K562 (cell line): ENCODE results near the gene ANKRD65. TPM values are rescaled to one million over a fixed set of nuclear protein-coding genes. Genes with fewer than 3 reads are reported as not detected.
A peak's percentile ranks its signal among the peaks of the same experiment; 100 is the strongest.

ENCODE experiments used
- ATAC-seq: fragments of 200-7000 bp; cut with Tn5 transposase; 3 replicates; pipeline ENCODE4 v1.9.1; 2020; ENCODE audit warnings: moderate library complexity
- BruUV-seq: library from RNA; stranded (reverse); fragments of 400-500 nt; replicated peaks from 2 replicates; lab custom pipeline; 2021; lab: Mats Ljungman, UMichigan
- CTCF ChIA-PET: fragments of 300-600 bp; formaldehyde crosslinking; extraction: SDS; loops from one replicate; lab custom pipeline; 2021; ENCODE audit warnings: low intra/inter-chr PET ratio; lab: Yijun Ruan, JAX
- POLR2A ChIA-PET: fragments of 300-600, 350-650 bp; sonication (Branson Sonifier 250); formaldehyde crosslinking; extraction: SDS; loops from one replicate; lab custom pipeline; 2021; ENCODE audit warnings: antibody characterized with exemption, inconsistent platforms; lab: Yijun Ruan, JAX
- DNase-seq, 4 experiments: peaks; one replicate each; pipeline versions ENCODE4 v3.0.0 to v3.0.0-alpha.2; 2011 to 2018; ENCODE audit warnings: low spot score in 3 of 4, mixed read lengths in 3 of 4; ENCODE audit errors: extremely low read depth in 1 of 4
- FAIRE-seq: peaks from 2 replicates; lab custom pipeline; 2011; peaks lifted over from hg19 to GRCh38; lab: Jason Lieb, UNC
- H2AFZ ChIP-seq: 2 replicates; pipeline ENCODE4 v1.6.0; 2011; ENCODE audit warnings: low read depth, low read length, control low read depth, inconsistent platforms
- H3K27ac ChIP-seq: fragments of 200-600 bp; 3 replicates; pipeline ENCODE4 v1.8.0; 2011; ENCODE audit warnings: low read depth, mild to moderate bottlenecking, control low read depth, inconsistent platforms, low read length, moderate library complexity, mixed read lengths; ENCODE audit errors: extremely low read depth
- H3K27me3 ChIP-seq, 2 experiments: fragments of 300-600 bp in 1 of 2; 2 replicates in 1 of 2; 3 replicates in 1 of 2; pipeline versions ENCODE4 v1.6.0 to v1.8.0; 2011; ENCODE audit warnings: inconsistent platforms in 2 of 2, low read length in 2 of 2, mild to moderate bottlenecking in 1 of 2, mixed read lengths in 1 of 2, moderate library complexity in 1 of 2; ENCODE audit not compliant: control insufficient read depth in 2 of 2, insufficient read depth in 2 of 2
- H3K36me3 ChIP-seq: fragments of 300-600 bp; 3 replicates; pipeline ENCODE4 v1.8.0; 2011; ENCODE audit warnings: mild to moderate bottlenecking, low read length, inconsistent platforms; ENCODE audit not compliant: control insufficient read depth, insufficient read depth
- H3K4me1 ChIP-seq, 2 experiments: fragments of 200-600 bp in 1 of 2; replicated peaks in 1 of 2; 2 replicates in 1 of 2; 3 replicates in 1 of 2; pipeline versions ENCODE4 v1.5.1 to v1.8.0; 2011; ENCODE audit warnings: inconsistent platforms in 2 of 2, low read length in 2 of 2, mild to moderate bottlenecking in 1 of 2, mixed read lengths in 1 of 2, moderate library complexity in 1 of 2; ENCODE audit not compliant: control insufficient read depth in 2 of 2, insufficient read depth in 2 of 2
- H3K4me2 ChIP-seq: 2 replicates; pipeline ENCODE4 v1.6.1; 2011; ENCODE audit warnings: low read length, control low read depth, inconsistent platforms, mixed read lengths; ENCODE audit not compliant: insufficient read depth
- H3K4me3 ChIP-seq: fragments of 200-600 bp; sonication (generic), shearing (Covaris generic); 2 replicates; pipeline ENCODE4 v1.5.1; 2016; ENCODE audit warnings: control low read depth, inconsistent platforms
- H3K79me2 ChIP-seq: fragments of 200-600 bp; 3 replicates; pipeline ENCODE4 v1.8.0; 2011; ENCODE audit warnings: low read length, inconsistent platforms; ENCODE audit not compliant: control insufficient read depth, insufficient read depth
- H3K9ac ChIP-seq, 2 experiments: 2 replicates each; pipeline versions ENCODE4 v1.6.0 to v1.6.1; 2011; ENCODE audit warnings: low read depth in 2 of 2, low read length in 2 of 2, control low read depth in 1 of 2, inconsistent platforms in 1 of 2, mild to moderate bottlenecking in 1 of 2, mixed read lengths in 1 of 2; ENCODE audit not compliant: insufficient read depth in 1 of 2
- H3K9me1 ChIP-seq: one replicate; pipeline ENCODE4 v1.6.0; 2011; ENCODE audit warnings: inconsistent platforms, mild to moderate bottlenecking, low read length, moderate library complexity; ENCODE audit not compliant: control insufficient read depth, insufficient read depth
- H3K9me3 ChIP-seq: replicated peaks from 2 replicates; pipeline ENCODE4 v1.5.1; 2011; ENCODE audit warnings: low read depth, low read length, inconsistent platforms; ENCODE audit not compliant: control insufficient read depth, insufficient read depth
- H4K20me1 ChIP-seq: replicated peaks from 2 replicates; pipeline ENCODE4 v1.6.1; 2011; ENCODE audit warnings: low read length, inconsistent platforms, mixed read lengths; ENCODE audit not compliant: control insufficient read depth, insufficient read depth
- ARID1B ChIP-seq: fragments of 450-650 bp; IDR thresholded peaks from 2 replicates; pipeline ENCODE4 v1.6.1; 2016; ENCODE audit warnings: antibody characterized with exemption, mild to moderate bottlenecking, inconsistent platforms
- BDP1 ChIP-seq: IDR thresholded peaks from 3 replicates; pipeline ENCODE4 v1.6.1; 2011; ENCODE audit not compliant: insufficient read length, insufficient read depth
- CBX3 ChIP-seq, 2 experiments: IDR thresholded peaks; 1 replicate in 1 of 2; 2 replicates in 1 of 2; pipeline ENCODE4 v1.6.1; 2012; ENCODE audit warnings: inconsistent platforms in 2 of 2, low read length in 2 of 2, borderline replicate concordance in 1 of 2, control low read depth in 1 of 2
- CHCHD3 ChIP-seq: fragments of 250-450 bp; sonication (Bioruptor Pico); IDR thresholded peaks from 2 replicates; pipeline ENCODE4 v2.1.2; 2022; ENCODE audit warnings: mild to moderate bottlenecking
- CSDE1 ChIP-seq, 2 experiments: fragments of 450-650 bp; IDR thresholded peaks; 2 replicates each; pipeline ENCODE4 v1.6.1; 2016; ENCODE audit warnings: mild to moderate bottlenecking in 1 of 2
- DPF2 ChIP-seq: fragments of 450-650 bp; IDR thresholded peaks from 2 replicates; pipeline ENCODE4 v1.6.1; 2016
- ELF2 ChIP-seq: fragments of 250-450 bp; sonication (Bioruptor Pico); IDR thresholded peaks from 2 replicates; pipeline ENCODE4 v1.5.0; 2021; ENCODE audit warnings: mild to moderate bottlenecking
- ERF ChIP-seq: fragments of 450-650 bp; formaldehyde crosslinking; IDR thresholded peaks from 2 replicates; pipeline ENCODE4 v1.4.0; 2020; ENCODE audit warnings: mild to moderate bottlenecking, mixed read lengths
- MEF2D ChIP-seq: conservative IDR thresholded peaks from 2 replicates; pipeline ENCODE4 v1.6.1; 2016; ENCODE audit warnings: low read depth, missing genetic modification characterization, missing compliant biosample characterization
- NCOR1 ChIP-seq: fragments of 450-650 bp; IDR thresholded peaks from 2 replicates; pipeline ENCODE4 v1.6.1; 2016; ENCODE audit warnings: mild to moderate bottlenecking, moderate library complexity
- NR2F6 ChIP-seq: fragments of 450-650 bp; formaldehyde crosslinking; IDR thresholded peaks from 2 replicates; pipeline ENCODE4 v1.4.0; 2020; ENCODE audit warnings: mild to moderate bottlenecking
- PCBP2 ChIP-seq: fragments of 200-400 bp; formaldehyde crosslinking; IDR thresholded peaks from 2 replicates; pipeline ENCODE4 v1.6.1; 2018; ENCODE audit warnings: low read length, low read depth, mild to moderate bottlenecking, moderate library complexity; ENCODE audit not compliant: poor library complexity, severe bottlenecking
- PHF21A ChIP-seq: fragments of 450-650 bp; IDR thresholded peaks from 2 replicates; pipeline ENCODE4 v1.6.1; 2017; ENCODE audit warnings: low read depth, borderline replicate concordance
- RBBP5 ChIP-seq: fragments of 200-600 bp; sonication (generic); IDR thresholded peaks from 2 replicates; pipeline ENCODE4 v1.6.1; 2012; ENCODE audit warnings: borderline replicate concordance, mild to moderate bottlenecking, low read length, control low read depth, inconsistent platforms; ENCODE audit not compliant: insufficient read depth, poor library complexity, severe bottlenecking
- RHOXF2B ChIP-seq: fragments of 250-450 bp; sonication (Bioruptor Pico); conservative IDR thresholded peaks from 2 replicates; pipeline ENCODE4 v1.5.1; 2021
- SMARCA4 ChIP-seq: fragments of 450-650 bp; IDR thresholded peaks from 2 replicates; pipeline ENCODE4 v1.6.1; 2016
- TEAD2 ChIP-seq: fragments of 450-650 bp; IDR thresholded peaks from 2 replicates; pipeline ENCODE4 v1.6.1; 2016; ENCODE audit warnings: missing genetic modification characterization, control low read depth, missing compliant biosample characterization
- TGIF2 ChIP-seq: sonication (generic); formaldehyde crosslinking; IDR thresholded peaks from 2 replicates; pipeline ENCODE4 v1.8.1; 2022; ENCODE audit warnings: mild to moderate bottlenecking, missing genetic modification reagents, moderate library complexity
- ZNF778 ChIP-seq: fragments of 450-650 bp; formaldehyde crosslinking; IDR thresholded peaks from 2 replicates; pipeline ENCODE4 v1.4.0; 2020; ENCODE audit warnings: mild to moderate bottlenecking, moderate library complexity
- ZSCAN32 ChIP-seq: fragments of 450-650 bp; formaldehyde crosslinking; IDR thresholded peaks from 2 replicates; pipeline ENCODE4 v1.4.0; 2020; ENCODE audit warnings: mild to moderate bottlenecking, moderate library complexity
- ZZZ3 ChIP-seq: fragments of 450-650 bp; IDR thresholded peaks from 2 replicates; pipeline ENCODE4 v1.6.1; 2016; ENCODE audit warnings: antibody characterized with exemption, mild to moderate bottlenecking, moderate library complexity
- WGBS: fragments of 100-300 bp; shearing (Covaris generic); methylation state at CpG from one replicate; pipeline ENCODE4 v1.1.6; 2016; ENCODE audit warnings: low coverage, mixed read lengths; ENCODE audit not compliant: insufficient coverage; ENCODE audit errors: missing lambda C conversion rate; 5-methylcytosine and 5-hydroxymethylcytosine counted together
- in situ Hi-C: fragments of 300-500 bp; cut with MboI; formaldehyde crosslinking; loops from 4 replicates; pipeline ENCODE4 v1.15.0; 2018; ENCODE audit warnings: inconsistent platforms, mixed read lengths
- intact Hi-C: fragments of 100-400 bp; cut with micrococcal nuclease; formaldehyde crosslinking; loops from 2 replicates; pipeline ENCODE4 v1.14.2; 2022
- polyA plus RNA-seq, 8 experiments: library from polyadenylated mRNA; depleted of rRNA in 4 of 8; stranded (reverse) in 5 of 8; unstranded in 3 of 8; fragments of >200 nt; fragmentation: Nextera tagmentation in 2 of 8; fragmentation: Illumina TruSeq in 1 of 8; extraction: Ambion mirVana in 2 of 8; extraction: Trizol in 1 of 8; gene quantifications; 2 replicates each; pipeline versions ENCODE4 v1.2.1 to v1.2.3, GENCODE V29; 2011 to 2014; ENCODE audit warnings: inconsistent platforms in 1 of 8, missing spikeins in 1 of 8
- total RNA-seq, 7 experiments: library from RNA; depleted of rRNA in 6 of 7; stranded (reverse); fragments of >200 nt in 6 of 7; fragmentation: Illumina TruSeq in 2 of 7; extraction: Trizol in 2 of 7; gene quantifications; 2 replicates each; pipeline versions ENCODE4 v1.2.1 to v1.2.3, GENCODE V29; 2011 to 2021; ENCODE audit warnings: low replicate concordance in 1 of 7
- TF ChIP-seq, protein P1 (sequence below), 3 experiments: fragments of 200-800 bp in 1 of 3; sonication (Bioruptor generic) in 1 of 3; sonication (generic) in 1 of 3; formaldehyde crosslinking in 1 of 3; IDR thresholded peaks; 2 replicates each; pipeline versions ENCODE4 v1.6.1 to v1.8.0; 2016 to 2022; ENCODE audit warnings: mild to moderate bottlenecking in 2 of 3, missing compliant biosample characterization in 2 of 3, missing genetic modification characterization in 2 of 3, missing genetic modification reagents in 1 of 3
- TF ChIP-seq, protein P2 (sequence below), 2 experiments: fragments of 250-450 bp in 1 of 2; fragments of 450-650 bp in 1 of 2; sonication (Bioruptor Pico) in 1 of 2; IDR thresholded peaks; 2 replicates each; pipeline versions ENCODE4 v1.6.1 to v1.8.0; 2016 to 2021; ENCODE audit warnings: mild to moderate bottlenecking in 2 of 2, moderate library complexity in 2 of 2, missing compliant biosample characterization in 1 of 2, missing genetic modification characterization in 1 of 2
- TF ChIP-seq, protein P3 (sequence below): fragments of 450-650 bp; conservative IDR thresholded peaks from 2 replicates; pipeline ENCODE4 v1.6.1; 2016; ENCODE audit warnings: missing genetic modification characterization, low read depth, mild to moderate bottlenecking, missing compliant biosample characterization, moderate library complexity

Gene ANKRD65
- total and polyA plus RNA-seq, 9 of the 15 experiments (the other 6 are each of a cell fraction or from before 2014, with no cell fraction given), result not detected

DNA sequence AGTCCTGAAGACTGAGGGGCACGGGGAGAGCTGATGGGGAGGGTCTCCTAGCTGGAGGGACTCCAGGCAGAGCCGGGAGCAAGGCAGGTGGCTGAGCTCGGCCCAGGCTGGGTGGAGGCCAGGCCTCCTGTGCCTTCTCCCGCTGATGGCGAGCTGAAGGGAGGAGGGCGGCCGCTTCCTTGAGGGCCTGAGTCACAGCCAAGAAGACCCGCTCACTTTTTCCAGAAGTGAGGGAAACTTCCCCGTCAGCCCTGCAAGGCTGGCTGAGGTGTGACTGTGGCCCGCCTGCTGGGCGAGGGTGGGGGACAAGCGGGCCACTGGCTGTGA is 12.7 kb upstream of the ANKRD65 start:
- CTCF ChIA-PET, result no interaction called here
- POLR2A ChIA-PET, result interaction anchor here (0.6 to 1.0 kb wide), 4 partner anchors 10 to 58 kb away, joined by 3 to 5 read pairs (median 3); partner anchors contain the start of gene AURKAIP1
- Histone ChIP-seq H3K79me2 (no peaks in the 10 kb centered on the region; the same call in 2 of the 3 replicates), H4K20me1 (no peaks in the 10 kb centered on the region), H3K27me3 (no peaks in the 10 kb centered on the region), H3K4me1 (peaks cover 45 to 91% of the 10 kb centered on the region in 2 experiments), H3K4me3 (no peak overlapping the region), H3K27ac (peak overlapping the region; percentile 57), H3K9me1 (no peaks in the 10 kb centered on the region), H3K9ac (peak overlapping the region; percentile 34 to 90; a peak in 3 of 4 replicates), H3K4me2 (peak overlapping the region; percentile 55), H3K9me3 (no peaks in the 10 kb centered on the region), H3K36me3 (no peaks in the 10 kb centered on the region), H2AFZ (peak overlapping the region; percentile 60)
- in situ Hi-C loops, result no loop called here
- DNase-seq, result peak in 1 of 4 experiments; percentile 66
- 43% methylated on average over 12 of the region's 12 CpGs for WGBS
- ATAC-seq, result peak; percentile 7
- intact Hi-C loops, result no loop called here
- peak; percentile 65 for FAIRE-seq
- BruUV-seq, result no TSS peak
- TF ChIP-seq NCOR1 (no peak), ELF2 (CRISPR knock-in tag) (no peak), ZNF778 (CRISPR knock-in tag) (no peak), CHCHD3 (no peak), RBBP5 (no peak), CSDE1 (IDR thresholded peaks at IDR 0.05) (no peak), TEAD2 (tag) (no peak), SMARCA4 (no peak), ZZZ3 (no peak), ZSCAN32 (no peak), ERF (CRISPR knock-in tag) (no peak), NR2F6 (CRISPR knock-in tag) (no peak), ARID1B (no peak), PCBP2 (no peak), PHF21A (no peak), TGIF2 (CRISPR knock-in tag) (no peak), RHOXF2B (CRISPR knock-in tag) (no peak), BDP1 (no peak), MEF2D (tag) (no peak), DPF2 (no peak), CBX3 (IDR thresholded peaks at IDR 0.05; ENCODE audit: borderline replicate concordance in 1 of 2, low read length in 2 of 2) (no peak)
- TF ChIP-seq, protein P1, sequence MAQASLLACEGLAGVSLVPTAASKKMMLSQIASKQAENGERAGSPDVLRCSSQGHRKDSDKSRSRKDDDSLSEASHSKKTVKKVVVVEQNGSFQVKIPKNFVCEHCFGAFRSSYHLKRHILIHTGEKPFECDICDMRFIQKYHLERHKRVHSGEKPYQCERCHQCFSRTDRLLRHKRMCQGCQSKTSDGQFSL (CRISPR knock-in tag; IDR thresholded peaks at IDR 0.05), result no peak
- TF ChIP-seq, protein P1 (tag; IDR thresholded peaks at IDR 0.05), result no peak
- TF ChIP-seq, protein P2, sequence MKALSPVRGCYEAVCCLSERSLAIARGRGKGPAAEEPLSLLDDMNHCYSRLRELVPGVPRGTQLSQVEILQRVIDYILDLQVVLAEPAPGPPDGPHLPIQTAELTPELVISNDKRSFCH (CRISPR knock-in tag; IDR thresholded peaks at IDR 0.05), result no peak
- TF ChIP-seq, protein P2 (tag; IDR thresholded peaks at IDR 0.05), result no peak
- TF ChIP-seq, protein P3, sequence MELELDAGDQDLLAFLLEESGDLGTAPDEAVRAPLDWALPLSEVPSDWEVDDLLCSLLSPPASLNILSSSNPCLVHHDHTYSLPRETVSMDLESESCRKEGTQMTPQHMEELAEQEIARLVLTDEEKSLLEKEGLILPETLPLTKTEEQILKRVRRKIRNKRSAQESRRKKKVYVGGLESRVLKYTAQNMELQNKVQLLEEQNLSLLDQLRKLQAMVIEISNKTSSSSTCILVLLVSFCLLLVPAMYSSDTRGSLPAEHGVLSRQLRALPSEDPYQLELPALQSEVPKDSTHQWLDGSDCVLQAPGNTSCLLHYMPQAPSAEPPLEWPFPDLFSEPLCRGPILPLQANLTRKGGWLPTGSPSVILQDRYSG (tag), result no peak
